T-helper 17 cell (primary cell): ENCODE results near the gene LDLRAP1. TPM values are rescaled to one million over a fixed set of nuclear protein-coding genes. Genes with fewer than 3 reads are reported as not detected.

Experiments
- total RNA-seq, 4 donors: library from RNA in 2 of 4; stranded (reverse) in 2 of 4; gene quantifications; one replicate each; pipeline ENCODE4 v1.2.3 and lab custom pipeline; 2022 to 2026

The LDLRAP1 gene
- total RNA-seq, 2 donors from 2014 or later: 90.3 to 96.6 TPM

Other genes starting within 250 kb of the LDLRAP1 start
- 100 to 1,000 TPM in 1 of 2 donors, 10 to 100 TPM in 1; 99.8 to 144 TPM for gene TMEM50A, start 205.3 kb upstream of the LDLRAP1 start, total RNA-seq
- not detected for gene RHCE, start 122.8 kb upstream of the LDLRAP1 start, total RNA-seq
- 10 to 100 TPM; 16.3 to 21.6 TPM for gene MACO1, start 112.7 kb upstream of the LDLRAP1 start, total RNA-seq
- 10 to 100 TPM; 16.9 to 27.3 TPM for gene MAN1C1, start 73.2 kb downstream of the LDLRAP1 start, total RNA-seq